Ovary (tissue), 3 donors: ENCODE data around the gene NCAM1.

Source experiments
- EP300 ChIP-seq: sonication (generic); formaldehyde crosslinking; IDR thresholded peaks from one replicate; pipeline ENCODE4 v1.6.1; 2017; ENCODE audit warnings: antibody characterized with exemption
- POLR2A ChIP-seq: fragments of 450-650 bp; IDR thresholded peaks from one replicate; pipeline ENCODE4 v1.6.1; 2017; ENCODE audit warnings: antibody characterized with exemption, mild to moderate bottlenecking, moderate library complexity
- TF ChIP-seq, protein P1 (sequence below), 3 donors: fragments of 450-650 bp in 2 of 3; fragments of 200-600 bp in 1 of 3; IDR thresholded peaks; one replicate each; pipeline versions ENCODE4 v1.5.1 to v1.8.0; 2016 to 2022; ENCODE audit warnings: antibody characterized with exemption in 3 of 3, mild to moderate bottlenecking in 1 of 3
- donor health status: DM: no; HTN: no; CAD: no.

DNA sequence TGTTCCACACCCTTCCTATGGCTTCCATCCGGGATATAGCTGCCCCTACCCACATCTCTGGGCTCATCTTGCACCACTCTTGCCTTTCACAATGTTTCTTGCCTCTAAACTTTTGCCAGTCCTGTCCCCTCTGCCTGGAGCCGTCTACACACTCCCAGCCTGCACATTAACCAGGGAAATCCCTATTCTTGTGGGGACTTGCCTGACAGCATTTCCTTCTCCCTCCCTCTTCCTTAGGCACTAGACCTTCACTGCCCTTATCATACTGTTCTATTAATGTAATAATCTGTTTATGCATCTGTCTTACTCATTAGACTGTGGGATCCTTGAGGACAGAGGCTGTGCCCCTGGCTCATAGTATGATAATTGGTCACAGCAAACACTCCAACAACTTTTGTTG lies 347.4 kb downstream of the NCAM1 start:
- TF ChIP-seq, protein P1, sequence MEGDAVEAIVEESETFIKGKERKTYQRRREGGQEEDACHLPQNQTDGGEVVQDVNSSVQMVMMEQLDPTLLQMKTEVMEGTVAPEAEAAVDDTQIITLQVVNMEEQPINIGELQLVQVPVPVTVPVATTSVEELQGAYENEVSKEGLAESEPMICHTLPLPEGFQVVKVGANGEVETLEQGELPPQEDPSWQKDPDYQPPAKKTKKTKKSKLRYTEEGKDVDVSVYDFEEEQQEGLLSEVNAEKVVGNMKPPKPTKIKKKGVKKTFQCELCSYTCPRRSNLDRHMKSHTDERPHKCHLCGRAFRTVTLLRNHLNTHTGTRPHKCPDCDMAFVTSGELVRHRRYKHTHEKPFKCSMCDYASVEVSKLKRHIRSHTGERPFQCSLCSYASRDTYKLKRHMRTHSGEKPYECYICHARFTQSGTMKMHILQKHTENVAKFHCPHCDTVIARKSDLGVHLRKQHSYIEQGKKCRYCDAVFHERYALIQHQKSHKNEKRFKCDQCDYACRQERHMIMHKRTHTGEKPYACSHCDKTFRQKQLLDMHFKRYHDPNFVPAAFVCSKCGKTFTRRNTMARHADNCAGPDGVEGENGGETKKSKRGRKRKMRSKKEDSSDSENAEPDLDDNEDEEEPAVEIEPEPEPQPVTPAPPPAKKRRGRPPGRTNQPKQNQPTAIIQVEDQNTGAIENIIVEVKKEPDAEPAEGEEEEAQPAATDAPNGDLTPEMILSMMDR (IDR thresholded peaks at IDR 0.05): no peak
- TF ChIP-seq POLR2A (no peak), EP300 (no peak)
